Stimulated activated CD8-positive, alpha-beta memory T cell treated with anti-CD3 and anti-CD28 coated beads, Interleukin-7, amount 100 ng/mL, for 4 hours (primary cell): ENCODE data around the gene GPC1.
"Not testable (repeated sequence)": the region's sequence is repeated elsewhere in the genome, so short reads cannot be mapped to it uniquely, and the experiment has no call there.

Source experiments
- DNase-seq, 2 donors: peaks; one replicate each; pipeline ENCODE4 v3.0.0-alpha.2; 2020; ENCODE audit warnings: low read depth in 2 of 2

The GPC1 gene

GRCh38 chr2:240467149-240467642 lies 31.7 kb downstream of the GPC1 start:
- DNase-seq = no peak

- no peak for DNase-seq
Measured at GRCh38 chr2:240467659-240468302, 32.3 kb downstream of the GPC1 start.

GRCh38 chr2:240468303-240469238 lies 33.1 kb downstream of the GPC1 start:
- no peak for DNase-seq

GRCh38 chr2:240469239-240469636 lies 33.8 kb downstream of the GPC1 start:
- no peak for DNase-seq

GRCh38 chr2:240469740-240470139 lies 34.3 kb downstream of the GPC1 start:
- no peak for DNase-seq

- no peak for DNase-seq
Measured at GRCh38 chr2:240472078-240472790, 36.8 kb downstream of the GPC1 start.

DNA sequence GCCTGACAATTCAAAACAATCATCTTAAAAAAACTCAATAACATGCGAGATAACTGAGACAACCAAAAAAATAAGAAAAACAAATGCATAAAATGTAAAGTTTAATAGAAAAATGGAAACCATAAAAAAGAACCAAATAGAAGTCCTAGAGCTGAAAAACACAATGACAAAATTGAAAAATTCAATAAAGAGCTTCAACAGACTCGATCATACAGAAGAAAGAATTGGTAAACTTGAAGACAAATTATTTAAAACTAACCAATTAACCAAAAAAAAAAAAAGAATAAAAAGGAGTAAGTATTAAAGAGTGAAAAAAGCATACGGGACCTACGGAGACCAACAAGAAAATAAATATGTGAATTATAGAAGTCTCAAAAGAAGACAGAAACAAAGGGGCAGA lies 37.7 kb downstream of the GPC1 start:
- DNase-seq = no peak

DNA sequence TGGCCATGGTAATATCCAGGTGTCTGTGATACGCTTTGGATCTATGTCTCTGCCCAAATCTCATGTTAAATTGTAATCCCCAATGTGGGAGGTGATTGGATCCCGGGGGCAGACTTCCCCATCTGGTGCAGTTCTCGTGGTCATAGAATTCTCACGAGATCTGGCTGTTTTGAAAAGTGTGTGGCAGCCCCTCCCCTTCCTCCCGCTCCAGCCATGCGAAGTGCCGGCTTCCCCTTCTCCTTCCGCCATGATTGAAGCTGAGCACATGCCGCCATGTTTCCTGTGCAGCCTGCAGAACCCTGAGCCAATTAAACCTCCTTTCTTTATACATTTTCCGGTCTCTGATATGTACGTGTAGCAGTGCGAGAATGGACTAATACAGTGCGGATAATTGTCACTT lies 42.5 kb downstream of the GPC1 start:
- DNase-seq = no peak

GRCh38 chr2:240478346-240479110 lies 43.1 kb downstream of the GPC1 start:
- DNase-seq = no peak

DNA sequence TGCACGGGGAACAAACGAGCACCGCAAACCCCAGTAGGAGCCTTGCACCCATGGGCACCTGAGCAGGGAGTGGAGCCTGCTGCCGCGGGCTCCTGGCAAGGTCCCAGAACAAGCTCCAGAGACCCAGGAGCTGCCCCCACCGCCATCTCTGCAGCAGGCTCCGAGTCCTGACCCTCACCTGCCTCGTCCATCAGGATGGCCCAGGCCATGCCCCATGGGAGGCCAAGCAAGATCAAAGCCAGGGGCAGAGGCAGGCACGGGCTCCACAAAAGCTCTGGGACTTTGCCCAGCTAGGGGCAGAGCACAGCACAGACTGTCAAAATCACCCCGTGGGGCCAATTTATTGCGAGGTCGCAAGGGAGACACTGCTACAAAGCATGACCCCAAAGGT lies 43.6 kb downstream of the GPC1 start:
- DNase-seq = no peak

DNA sequence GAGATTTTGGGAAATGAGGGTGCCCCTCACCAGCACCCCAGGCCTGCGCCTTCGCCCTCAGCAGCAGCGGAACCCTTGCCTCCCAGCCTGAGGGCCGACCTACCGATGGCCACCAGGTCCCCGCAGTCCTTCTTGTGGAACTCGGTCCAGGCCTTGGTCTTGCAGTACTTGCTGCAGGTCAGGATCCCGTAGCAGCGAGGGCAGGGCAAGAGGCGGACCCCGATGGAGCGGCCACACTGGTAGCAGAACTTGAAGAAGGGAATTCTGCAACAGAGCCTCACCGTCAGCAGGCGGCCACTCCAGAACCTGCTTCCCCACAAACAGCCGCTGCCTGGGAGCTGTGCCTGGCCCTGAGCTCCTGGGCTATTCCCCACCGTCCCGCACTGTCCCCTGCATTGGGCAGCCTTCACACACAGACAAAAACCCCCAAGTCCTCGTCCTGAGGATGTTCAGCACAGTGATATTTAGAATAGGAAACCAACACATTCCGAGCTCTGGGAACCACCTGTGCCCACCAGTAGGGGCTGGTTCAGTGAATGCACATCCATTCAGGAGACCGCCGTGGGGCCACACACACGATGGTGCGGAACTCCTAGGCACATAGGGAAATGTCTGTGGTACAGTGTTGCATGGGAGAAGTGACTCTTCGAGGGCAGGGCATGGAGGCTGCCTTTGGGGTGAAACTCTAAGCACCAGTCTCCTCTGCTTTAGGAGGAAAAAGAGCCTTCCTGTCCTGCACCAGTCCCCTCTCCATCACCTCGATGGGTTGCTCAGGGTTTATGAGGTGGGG lies 45.6 kb downstream of the GPC1 start:
- DNase-seq = no peak

GRCh38 chr2:240481720-240482119 lies 46.3 kb downstream of the GPC1 start:
- DNase-seq = no peak

- no peak for DNase-seq
Measured at GRCh38 chr2:240482141-240482540, 46.7 kb downstream of the GPC1 start.

- no peak for DNase-seq
Measured at GRCh38 chr2:240491483-240491882, 56.0 kb downstream of the GPC1 start.

DNA sequence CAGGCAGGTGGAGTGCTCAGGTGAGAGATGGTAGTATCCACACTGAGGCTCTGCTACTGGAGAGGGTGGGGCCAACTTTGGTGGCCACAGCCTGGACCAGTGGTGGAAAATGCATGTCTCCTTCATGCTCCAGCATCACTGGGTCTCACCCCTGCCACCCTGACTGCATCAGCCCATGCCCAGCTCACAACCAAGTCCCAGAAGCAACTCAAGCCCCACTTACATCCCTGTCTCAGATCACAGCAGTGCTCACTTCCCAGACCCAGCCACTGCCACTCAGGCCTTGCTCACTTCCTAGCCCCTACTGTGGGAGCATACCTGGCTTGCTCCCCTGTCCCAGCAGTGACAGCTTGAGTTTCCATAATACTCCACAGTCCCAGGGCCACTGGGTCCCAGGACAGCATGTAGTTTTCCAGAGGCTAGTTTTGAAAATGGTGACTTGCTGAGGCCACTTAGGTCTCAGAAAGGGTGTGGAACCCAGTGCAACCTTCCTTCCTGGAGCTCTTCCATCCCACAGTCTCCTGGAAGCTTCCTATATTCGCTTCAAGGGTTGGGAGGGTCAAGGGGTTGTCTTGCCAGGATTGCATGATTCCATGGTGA lies 58.8 kb downstream of the GPC1 start:
- no peak for DNase-seq

- not testable (repeated sequence) for DNase-seq
Measured at GRCh38 chr2:240494942-240495341, 59.5 kb downstream of the GPC1 start.

DNA sequence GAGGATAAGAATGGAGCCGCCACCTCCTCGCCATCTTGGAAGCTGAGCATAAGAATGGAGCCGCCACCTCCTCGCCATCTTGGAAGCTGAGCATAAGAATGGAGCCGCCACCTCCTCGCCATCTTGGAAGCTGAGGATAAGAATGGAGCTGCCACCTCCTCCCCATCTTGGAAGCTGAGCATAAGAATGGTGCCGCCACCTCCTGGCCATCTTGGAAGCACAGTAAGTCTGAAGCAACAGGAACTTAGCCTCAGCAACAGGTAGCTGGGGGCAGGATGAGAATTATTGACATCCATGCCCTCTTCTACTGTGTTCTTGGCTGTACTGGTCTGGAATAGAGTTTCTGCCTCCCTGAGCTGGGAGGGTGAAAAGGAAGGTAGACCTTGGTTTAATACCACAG lies 61.6 kb downstream of the GPC1 start:
- DNase-seq = not testable (repeated sequence)

DNA sequence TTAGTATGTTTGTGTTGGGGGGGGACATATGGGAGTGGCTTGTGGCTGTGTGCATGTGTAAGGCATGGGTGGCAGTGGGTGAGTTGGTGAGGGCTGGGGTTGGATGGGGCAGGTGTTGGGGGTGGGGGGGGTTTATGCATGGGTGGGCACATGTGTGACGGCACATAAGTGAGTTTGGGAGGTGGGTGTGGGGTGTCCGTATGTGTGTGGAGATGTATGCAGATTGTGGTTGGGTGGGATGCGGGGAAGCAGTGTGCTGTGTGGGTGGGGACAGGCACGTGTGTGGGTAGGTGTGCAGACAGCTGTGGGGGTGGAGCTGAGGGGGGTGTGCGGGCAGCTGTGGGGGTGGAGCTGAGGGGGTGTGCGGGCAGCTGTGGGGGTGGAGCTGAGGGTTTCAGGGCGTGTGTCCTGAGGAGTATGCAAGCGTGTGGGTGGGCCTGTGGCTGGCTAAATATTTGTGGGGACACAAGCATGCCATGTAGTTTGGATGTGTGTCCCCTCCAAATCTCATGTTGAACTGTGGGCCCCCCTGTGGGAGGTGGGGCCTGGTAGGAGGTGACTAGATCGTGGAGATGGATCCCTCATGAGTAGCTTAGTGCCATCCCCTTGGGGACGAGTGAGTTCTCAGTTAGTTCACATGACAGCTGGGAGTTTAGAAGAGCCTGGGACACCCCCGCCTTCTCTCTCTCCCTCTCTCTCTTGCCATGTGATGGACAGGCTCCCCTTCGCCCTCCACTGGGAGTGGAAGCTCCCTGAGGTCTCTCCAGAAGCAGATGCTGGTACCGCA lies 62.9 kb downstream of the GPC1 start:
- DNase-seq = no peak

DNA sequence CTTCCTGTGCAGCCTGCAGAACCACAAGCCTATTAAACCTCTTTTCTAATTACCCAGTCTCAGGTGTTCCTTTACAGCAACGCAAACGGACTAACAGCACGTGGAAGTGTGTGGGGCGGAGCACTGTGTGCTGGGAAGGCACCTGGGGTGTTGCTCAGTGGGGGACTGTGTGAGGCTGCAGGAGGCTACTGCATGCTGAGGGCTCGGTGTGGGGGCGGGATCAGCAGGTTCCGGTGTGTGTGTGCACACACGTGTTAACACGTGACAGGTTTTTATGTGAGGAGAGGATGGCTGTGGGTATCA lies 63.4 kb downstream of the GPC1 start:
- no peak for DNase-seq
